CD4-positive, alpha-beta memory T cell (primary cell): ENCODE data around the gene SULT1E1. TPM values are rescaled to one million over a fixed set of nuclear protein-coding genes. Genes with fewer than 3 reads are reported as not detected.
"Not testable (repeated sequence)": the region's sequence is repeated elsewhere in the genome, so short reads cannot be mapped to it uniquely, and the experiment has no call there.

ENCODE experiments used
- CTCF ChIA-PET: fragments of 350-600 bp; sonication (Branson Sonifier 250); formaldehyde crosslinking; loops from one replicate; lab custom pipeline; 2021; ENCODE audit warnings: inconsistent platforms; ENCODE audit not compliant: partially characterized antibody; lab: Charles Lee
- POLR2A ChIA-PET: fragments of 350-600 bp; sonication (Branson Sonifier 250); formaldehyde crosslinking; loops from one replicate; lab custom pipeline; 2021; ENCODE audit not compliant: partially characterized antibody; lab: Charles Lee
- DNase-seq, 5 donors: peaks; one replicate each; pipeline versions ENCODE4 v3.0.0 to v3.0.0-alpha.2; 2020 to 2022; ENCODE audit warnings: mixed read lengths in 1 of 5
- H3K27ac ChIP-seq: one replicate; pipeline ENCODE4 v1.7.0; 2013; ENCODE audit warnings: low read depth, low read length
- H3K27me3 ChIP-seq: 2 replicates; pipeline ENCODE4 v1.7.0; 2013; ENCODE audit warnings: mild to moderate bottlenecking, low read length, moderate library complexity; ENCODE audit not compliant: insufficient read depth
- H3K36me3 ChIP-seq: 2 replicates; pipeline ENCODE4 v1.7.0; 2013; ENCODE audit warnings: mild to moderate bottlenecking, low read length, moderate library complexity; ENCODE audit not compliant: insufficient read depth
- H3K4me1 ChIP-seq: 2 replicates; pipeline ENCODE4 v1.7.0; 2013; ENCODE audit warnings: mild to moderate bottlenecking, low read length, moderate library complexity; ENCODE audit not compliant: insufficient read depth
- H3K4me3 ChIP-seq, 2 donors: one replicate each; pipeline ENCODE4 v1.7.0; 2013; ENCODE audit warnings: low read length in 2 of 2, mild to moderate bottlenecking in 1 of 2
- H3K9me3 ChIP-seq, 2 donors: one replicate each; pipeline ENCODE4 v1.7.0; 2013; ENCODE audit warnings: low read length in 2 of 2, control low read depth in 1 of 2; ENCODE audit not compliant: control insufficient read depth in 1 of 2
- H3K27ac Mint-ChIP-seq, 7 donors: one replicate each; pipeline ENCODE4 v1.8.0; 2020 to 2021; ENCODE audit warnings: mixed read lengths in 7 of 7, mild to moderate bottlenecking in 6 of 7, inconsistent platforms in 3 of 7, moderate library complexity in 3 of 7
- H3K27me3 Mint-ChIP-seq, 2 donors: one replicate each; pipeline ENCODE4 v1.8.0; 2020 to 2021; ENCODE audit warnings: mixed read lengths in 2 of 2
- H3K36me3 Mint-ChIP-seq, 2 donors: one replicate each; pipeline ENCODE4 v1.8.0; 2020 to 2021; ENCODE audit warnings: mixed read lengths in 2 of 2, inconsistent platforms in 1 of 2, mild to moderate bottlenecking in 1 of 2
- H3K4me1 Mint-ChIP-seq, 4 donors: one replicate each; pipeline ENCODE4 v1.8.0; 2020 to 2021; ENCODE audit warnings: mixed read lengths in 4 of 4, mild to moderate bottlenecking in 1 of 4
- H3K4me3 Mint-ChIP-seq, 8 donors: one replicate each; pipeline ENCODE4 v1.8.0; 2020 to 2021; ENCODE audit warnings: mixed read lengths in 8 of 8, mild to moderate bottlenecking in 7 of 8, moderate library complexity in 6 of 8, inconsistent platforms in 3 of 8
- H3K9me3 Mint-ChIP-seq, 8 donors: one replicate each; pipeline ENCODE4 v1.8.0; 2020 to 2021; ENCODE audit warnings: mixed read lengths in 8 of 8, mild to moderate bottlenecking in 5 of 8, inconsistent platforms in 3 of 8, moderate library complexity in 1 of 8
- intact Hi-C: fragments of 100-400 bp; cut with micrococcal nuclease; formaldehyde crosslinking; loops from one replicate; pipeline ENCODE4 v1.15.1; 2023
- polyA plus RNA-seq, 2 donors: library from polyadenylated mRNA; unstranded; fragments of 300-500 nt; fragmentation: Illumina TruSeq; gene quantifications; one replicate each; pipeline ENCODE4 v1.2.3, GENCODE V29; 2021
- total RNA-seq, 2 experiments: library from RNA; stranded (reverse); gene quantifications; one replicate each; pipeline ENCODE4 v1.2.3, GENCODE V29; 2021

The SULT1E1 gene
- total and polyA plus RNA-seq, 4 experiments from 2014 or later: not detected

DNA sequence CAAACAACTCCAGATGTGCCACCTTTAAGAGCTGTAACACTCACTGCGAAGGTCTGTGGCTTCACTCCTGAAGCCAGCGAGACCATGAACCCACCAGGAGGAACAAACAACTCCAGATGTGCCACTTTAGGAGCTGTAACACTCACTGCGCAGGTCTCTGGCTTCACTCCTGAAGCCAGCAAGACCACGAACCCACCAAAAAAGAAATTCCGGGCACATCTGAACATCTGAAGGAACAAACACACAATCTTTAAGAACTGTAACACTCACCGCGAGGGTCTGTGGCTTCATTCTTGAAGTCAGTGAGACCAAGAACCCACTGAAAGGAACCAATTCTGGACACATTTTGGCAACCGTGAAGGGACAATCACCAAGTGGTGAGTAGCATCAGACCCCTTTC is 34.9 kb downstream of the SULT1E1 start:
- H3K36me3 Mint-ChIP-seq, H3K4me3 ChIP-seq, H3K27me3 Mint-ChIP-seq, intact Hi-C loops, H3K9me3 ChIP-seq, H3K27ac Mint-ChIP-seq, POLR2A ChIA-PET, H3K36me3 ChIP-seq, H3K27ac ChIP-seq, H3K4me1 ChIP-seq, H3K27me3 ChIP-seq, DNase-seq, H3K4me1 Mint-ChIP-seq, H3K4me3 Mint-ChIP-seq, H3K9me3 Mint-ChIP-seq: not testable (repeated sequence)
- CTCF ChIA-PET: interaction anchor here (1.2 to 3.5 kb wide), 4 partner anchors 13 to 126 kb away, joined by 3 to 22 read pairs (median 12); partner anchors contain the start of gene SULT1B1

- H3K4me1 Mint-ChIP-seq: peaks cover 2 to 5% (median 4%) of the 10 kb centered on the region in 4 donors
- Histone ChIP-seq H3K27ac (no peak overlapping the region), H3K9me3 (no peaks in the 10 kb centered on the region), H3K4me3 (no peak overlapping the region), H3K36me3 (no peaks in the 10 kb centered on the region), H3K4me1 (no peaks in the 10 kb centered on the region), H3K27me3 (no peaks in the 10 kb centered on the region)
- intact Hi-C loops: loop anchor here (1.0 to 2.0 kb wide), 5 partner anchors 58 to 1325 kb away; partner anchors contain the start of gene SULT1B1
- peak overlapping the region in 4 of 7 donors; percentile 1 to 74 (median 57) for H3K27ac Mint-ChIP-seq
- no peaks in the 10 kb centered on the region for H3K36me3 Mint-ChIP-seq
- H3K4me3 Mint-ChIP-seq: no peak overlapping the region
- DNase-seq: peak in 4 of 5 donors; percentile 40 to 44 (median 43)
- H3K9me3 Mint-ChIP-seq: peaks cover 0 to 2% (median 0%) of the 10 kb centered on the region in 8 donors
- H3K27me3 Mint-ChIP-seq: no peaks in the 10 kb centered on the region
- CTCF ChIA-PET: interaction anchor here (0.7 to 3.5 kb wide), 24 partner anchors 8 to 164 kb away, joined by 3 to 27 read pairs (median 4); partner anchors contain the start of gene SULT1B1
- POLR2A ChIA-PET: interaction anchor here (0.6 to 2.5 kb wide), 2 partner anchors 63 to 133 kb away, joined by 3 to 7 read pairs; partner anchors contain the start of gene SULT1B1
These were observed 36.3 kb downstream of the SULT1E1 start for GRCh38 chr4:69823481-69824186.

GRCh38 chr4:69823048-69823447 is 36.9 kb downstream of the SULT1E1 start:
- intact Hi-C loops: loop anchor here (1.0 to 2.0 kb wide), 5 partner anchors 58 to 1324 kb away; partner anchors contain the start of gene SULT1B1
- ChIA-PET CTCF (interaction anchor here (0.7 to 3.5 kb wide), 20 partner anchors 8 to 163 kb away, joined by 3 to 27 read pairs (median 5); partner anchors contain the start of gene SULT1B1), POLR2A (interaction anchor here (2.5 kb wide), 1 partner anchor 63 kb away, joined by 7 read pairs; the partner anchor contains the start of gene SULT1B1)
- H3K27me3 ChIP-seq: no peaks in the 10 kb centered on the region
- H3K36me3 ChIP-seq: no peaks in the 10 kb centered on the region
- Mint-ChIP-seq H3K27me3 (no peaks in the 10 kb centered on the region), H3K4me3 (no peak overlapping the region), H3K27ac (no peak overlapping the region), H3K4me1 (peaks cover 2 to 5% (median 4%) of the 10 kb centered on the region in 4 donors), H3K36me3 (no peaks in the 10 kb centered on the region), H3K9me3 (peaks cover 0 to 2% (median 0%) of the 10 kb centered on the region in 8 donors)
- no peaks in the 10 kb centered on the region for H3K9me3 ChIP-seq
- H3K4me3 ChIP-seq: no peak overlapping the region
- no peak overlapping the region for H3K27ac ChIP-seq
- no peak for DNase-seq
- H3K4me1 ChIP-seq: no peaks in the 10 kb centered on the region

- H3K36me3 Mint-ChIP-seq: no peaks in the 10 kb centered on the region
- H3K4me1 Mint-ChIP-seq: peaks cover 2 to 5% (median 4%) of the 10 kb centered on the region in 4 donors
- peaks cover 0 to 2% (median 0%) of the 10 kb centered on the region in 8 donors for H3K9me3 Mint-ChIP-seq
- Histone ChIP-seq H3K36me3 (no peaks in the 10 kb centered on the region), H3K27me3 (no peaks in the 10 kb centered on the region), H3K4me1 (no peaks in the 10 kb centered on the region), H3K27ac (no peak overlapping the region), H3K9me3 (no peaks in the 10 kb centered on the region), H3K4me3 (no peak overlapping the region)
- no peak overlapping the region for H3K4me3 Mint-ChIP-seq
- CTCF ChIA-PET: interaction anchor here (1.0 to 3.5 kb wide), 7 partner anchors 10 to 135 kb away, joined by 3 to 22 read pairs (median 6); partner anchors contain the start of gene SULT1B1
- no peak overlapping the region for H3K27ac Mint-ChIP-seq
- no peaks in the 10 kb centered on the region for H3K27me3 Mint-ChIP-seq
- POLR2A ChIA-PET: interaction anchor here (2.5 kb wide), 1 partner anchor 62 kb away, joined by 7 read pairs; the partner anchor contains the start of gene SULT1B1
- DNase-seq: no peak
- intact Hi-C loops: loop anchor here (2.0 kb wide), 2 partner anchors 61 to 1323 kb away; partner anchors contain the start of gene SULT1B1
These were observed 37.7 kb downstream of the SULT1E1 start for GRCh38 chr4:69822198-69822597.

DNA sequence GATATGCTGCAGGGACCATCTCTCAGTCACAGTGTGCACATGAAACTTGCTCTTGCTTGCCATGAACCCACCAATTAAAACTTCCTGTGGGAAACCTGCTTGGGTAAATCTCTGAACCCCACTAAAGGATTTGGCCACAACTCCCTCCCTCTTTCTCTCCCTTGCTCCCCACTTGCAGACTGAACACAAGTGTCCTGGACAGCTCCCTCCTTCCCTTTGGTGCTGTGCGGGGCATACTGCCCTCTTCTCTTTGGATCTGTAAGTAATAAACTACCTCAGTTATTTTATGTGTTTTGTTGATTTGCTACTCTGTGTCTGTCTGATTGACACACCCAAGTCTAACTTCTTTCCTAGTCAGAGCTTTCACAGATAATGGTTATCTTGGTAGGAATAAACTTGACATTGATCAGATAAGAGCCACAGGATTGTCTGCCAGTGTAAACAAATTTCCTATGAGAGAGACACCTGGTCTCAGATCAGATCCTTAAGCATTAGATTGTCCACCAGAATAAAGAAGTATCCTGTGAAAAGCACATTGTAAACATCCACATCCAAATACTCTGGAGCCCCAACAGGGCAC is 41.8 kb downstream of the SULT1E1 start:
- intact Hi-C loops: no loop called here
- H3K36me3 Mint-ChIP-seq: no peaks in the 10 kb centered on the region
- Histone ChIP-seq H3K4me3 (no peak overlapping the region), H3K9me3 (no peaks in the 10 kb centered on the region), H3K27ac (no peak overlapping the region), H3K4me1 (no peaks in the 10 kb centered on the region), H3K36me3 (no peaks in the 10 kb centered on the region), H3K27me3 (no peaks in the 10 kb centered on the region)
- CTCF ChIA-PET: no interaction called here
- H3K9me3 Mint-ChIP-seq: no peaks in the 10 kb centered on the region
- H3K27ac Mint-ChIP-seq: no peak overlapping the region
- peaks cover 0 to 2% (median 0%) of the 10 kb centered on the region in 4 donors for H3K4me1 Mint-ChIP-seq
- no peak for DNase-seq
- no peak overlapping the region for H3K4me3 Mint-ChIP-seq
- H3K27me3 Mint-ChIP-seq: no peaks in the 10 kb centered on the region
- POLR2A ChIA-PET: no interaction called here

- H3K36me3 Mint-ChIP-seq: no peaks in the 10 kb centered on the region
- H3K4me1 ChIP-seq: no peaks in the 10 kb centered on the region
- no peaks in the 10 kb centered on the region for H3K27me3 ChIP-seq
- CTCF ChIA-PET: no interaction called here
- no peaks in the 10 kb centered on the region for H3K36me3 ChIP-seq
- no peaks in the 10 kb centered on the region for H3K9me3 ChIP-seq
- intact Hi-C loops: no loop called here
- no peak for DNase-seq
- peaks cover 0 to 3% (median 0%) of the 10 kb centered on the region in 4 donors for H3K4me1 Mint-ChIP-seq
- POLR2A ChIA-PET: no interaction called here
- H3K27ac ChIP-seq: no peak overlapping the region
- no peak overlapping the region for H3K27ac Mint-ChIP-seq
- no peak overlapping the region for H3K4me3 Mint-ChIP-seq
- peaks cover 0 to under 1% (median 0%) of the 10 kb centered on the region in 8 donors for H3K9me3 Mint-ChIP-seq
- no peak overlapping the region for H3K4me3 ChIP-seq
- no peaks in the 10 kb centered on the region for H3K27me3 Mint-ChIP-seq
These were observed 43.7 kb downstream of the SULT1E1 start for GRCh38 chr4:69816236-69816635.

DNA sequence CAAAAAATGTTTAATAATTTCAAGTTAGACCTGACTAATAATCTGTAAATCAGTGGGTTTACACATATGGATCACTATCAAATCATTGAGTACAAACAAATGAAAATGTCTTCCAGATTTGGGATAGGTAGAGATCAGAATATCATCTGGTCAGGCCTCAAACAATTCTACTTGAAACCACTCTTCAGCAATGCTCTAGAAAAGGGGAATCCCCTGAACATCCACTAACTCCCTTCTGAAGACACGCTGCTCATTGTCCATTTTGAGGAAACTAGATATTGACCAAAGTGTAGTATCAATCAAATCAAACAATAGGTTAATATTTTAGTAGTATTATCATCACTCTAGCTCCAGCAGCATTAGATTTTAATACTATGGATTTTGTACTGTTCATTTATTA is 46.3 kb downstream of the SULT1E1 start:
- H3K36me3 Mint-ChIP-seq: no peaks in the 10 kb centered on the region
- no peaks in the 10 kb centered on the region for H3K27me3 Mint-ChIP-seq
- H3K4me3 Mint-ChIP-seq: no peak overlapping the region
- peaks cover 0 to 5% (median 0%) of the 10 kb centered on the region in 8 donors for H3K9me3 Mint-ChIP-seq
- ChIA-PET POLR2A (no interaction called here), CTCF (no interaction called here)
- H3K27me3 ChIP-seq: no peaks in the 10 kb centered on the region
- H3K9me3 ChIP-seq: no peaks in the 10 kb centered on the region
- no peak for DNase-seq
- H3K4me3 ChIP-seq: no peak overlapping the region
- no peak overlapping the region for H3K27ac ChIP-seq
- intact Hi-C loops: no loop called here
- H3K36me3 ChIP-seq: no peaks in the 10 kb centered on the region
- no peak overlapping the region for H3K27ac Mint-ChIP-seq
- H3K4me1 ChIP-seq: no peaks in the 10 kb centered on the region
- H3K4me1 Mint-ChIP-seq: peaks cover 0 to 1% (median 0%) of the 10 kb centered on the region in 4 donors
